HG02852 (cell line): ENCODE data around the gene JOSD2.

ENCODE experiments used
- ATAC-seq: cut with Tn5 transposase; IDR thresholded peaks from one replicate; pipeline ENCODE4 v1.9.1; 2021; ENCODE audit warnings: mild to moderate bottlenecking, moderate library complexity; ENCODE audit not compliant: unreplicated experiment

The JOSD2 gene

DNA sequence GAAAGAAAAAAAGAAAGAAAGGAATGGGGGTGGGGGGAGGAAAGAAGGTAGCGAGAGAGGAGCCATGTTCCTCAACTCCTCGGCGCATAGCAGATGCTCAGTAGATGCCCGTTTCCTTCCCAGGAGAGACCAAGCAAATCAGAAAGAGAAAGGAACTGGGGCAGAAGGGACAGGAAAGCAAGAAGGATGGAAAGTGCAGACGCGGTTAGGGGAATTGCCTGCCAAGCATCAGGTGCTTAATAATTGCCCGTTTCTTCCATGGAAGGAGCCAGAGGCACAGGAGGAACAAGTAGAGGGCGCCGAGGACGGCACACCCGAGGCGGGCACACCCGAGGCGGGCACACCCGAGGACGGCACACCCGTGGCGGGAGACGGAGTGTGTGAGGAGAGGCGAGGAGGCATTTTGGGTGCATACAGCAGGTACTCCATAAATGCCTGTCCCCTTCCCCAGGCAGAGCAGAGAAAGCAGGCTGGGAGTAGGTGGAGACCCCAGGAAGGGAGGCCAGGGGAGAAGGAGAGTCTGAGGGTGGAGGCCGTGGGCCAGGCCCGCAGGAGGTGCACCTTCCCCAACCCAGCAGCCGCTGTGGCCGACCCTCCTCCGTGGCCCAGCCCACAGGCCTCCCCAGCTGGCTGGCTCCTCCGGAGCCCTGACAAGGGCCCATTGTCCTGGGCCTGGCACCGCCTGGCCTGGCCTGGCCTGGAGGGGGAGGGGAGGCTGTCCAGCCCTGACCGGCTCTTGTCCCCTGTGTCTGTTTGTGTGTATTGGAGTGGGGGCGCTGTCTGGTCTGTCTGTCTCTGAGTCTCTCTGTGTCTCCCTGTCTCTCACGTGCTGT, 14.6 kb downstream of the JOSD2 start:
- ATAC-seq: no peak

DNA sequence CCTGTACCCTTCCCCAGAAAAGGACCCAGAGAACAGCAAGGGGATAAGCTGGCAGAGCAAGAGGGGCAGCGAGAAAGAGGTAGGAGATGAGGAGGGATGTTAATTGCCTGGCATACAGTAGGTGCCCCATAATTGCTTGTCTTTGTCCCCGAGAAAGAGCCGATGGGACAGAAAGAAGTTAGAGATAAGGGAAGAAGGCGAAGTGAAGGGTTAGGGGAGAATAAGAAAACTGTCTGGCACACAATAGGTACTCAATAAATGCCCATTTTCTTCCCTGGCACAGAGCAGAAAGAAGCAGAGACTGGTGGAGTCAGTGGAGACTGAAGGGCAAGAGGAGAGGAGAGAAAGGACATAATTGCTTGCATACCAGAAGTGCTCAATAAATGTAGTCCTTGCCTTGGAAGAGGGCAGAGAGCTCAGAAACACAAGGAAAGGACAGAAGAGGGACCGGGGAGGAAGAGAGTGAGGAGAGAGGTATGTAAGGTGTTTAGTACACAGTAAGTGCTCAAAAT, 15.9 kb downstream of the JOSD2 start:
- ATAC-seq: no peak

DNA sequence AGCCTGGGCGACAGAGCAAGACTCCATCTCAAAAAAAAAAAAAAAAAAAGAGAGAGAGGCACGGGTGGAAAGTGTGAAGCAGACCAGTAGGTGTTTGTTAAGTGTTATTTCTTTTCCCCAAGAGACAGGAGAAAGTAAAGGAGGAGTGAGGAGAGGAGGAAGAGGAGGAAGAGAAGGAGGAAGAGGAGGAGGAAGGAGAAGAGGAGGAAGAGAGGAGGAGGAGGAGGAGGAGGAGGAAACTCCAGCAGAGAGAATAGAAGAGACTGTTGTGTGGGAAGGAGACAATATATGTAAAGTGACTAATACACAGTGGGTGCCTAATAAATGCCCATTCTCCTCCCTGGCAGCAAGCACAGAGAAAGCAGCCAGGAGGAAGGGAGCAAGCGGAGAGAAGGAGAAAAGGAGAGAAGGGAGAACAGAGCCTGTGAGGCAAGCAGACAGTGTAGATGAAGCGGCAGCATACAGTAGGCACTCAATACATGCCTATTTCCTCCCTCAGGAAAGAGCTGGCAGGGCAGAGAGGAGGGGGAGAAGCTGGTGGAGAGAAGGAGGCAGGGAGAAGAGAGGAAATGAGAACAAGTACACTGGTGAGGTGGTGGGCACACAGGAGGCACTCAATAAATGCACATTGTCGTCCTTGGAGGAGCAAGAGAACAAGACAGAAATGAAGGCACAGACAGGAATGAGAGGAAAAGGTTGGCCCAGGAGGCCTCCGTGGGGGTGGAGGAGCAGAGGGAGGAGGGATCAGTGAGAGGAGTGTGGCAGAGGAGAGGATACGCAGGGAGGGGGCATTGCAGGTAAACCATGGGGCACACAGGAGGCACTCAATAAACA, 16.6 kb downstream of the JOSD2 start:
- ATAC-seq: no peak

GRCh38 chr19:50493171-50493570, 17.8 kb downstream of the JOSD2 start:
- no peak for ATAC-seq

DNA sequence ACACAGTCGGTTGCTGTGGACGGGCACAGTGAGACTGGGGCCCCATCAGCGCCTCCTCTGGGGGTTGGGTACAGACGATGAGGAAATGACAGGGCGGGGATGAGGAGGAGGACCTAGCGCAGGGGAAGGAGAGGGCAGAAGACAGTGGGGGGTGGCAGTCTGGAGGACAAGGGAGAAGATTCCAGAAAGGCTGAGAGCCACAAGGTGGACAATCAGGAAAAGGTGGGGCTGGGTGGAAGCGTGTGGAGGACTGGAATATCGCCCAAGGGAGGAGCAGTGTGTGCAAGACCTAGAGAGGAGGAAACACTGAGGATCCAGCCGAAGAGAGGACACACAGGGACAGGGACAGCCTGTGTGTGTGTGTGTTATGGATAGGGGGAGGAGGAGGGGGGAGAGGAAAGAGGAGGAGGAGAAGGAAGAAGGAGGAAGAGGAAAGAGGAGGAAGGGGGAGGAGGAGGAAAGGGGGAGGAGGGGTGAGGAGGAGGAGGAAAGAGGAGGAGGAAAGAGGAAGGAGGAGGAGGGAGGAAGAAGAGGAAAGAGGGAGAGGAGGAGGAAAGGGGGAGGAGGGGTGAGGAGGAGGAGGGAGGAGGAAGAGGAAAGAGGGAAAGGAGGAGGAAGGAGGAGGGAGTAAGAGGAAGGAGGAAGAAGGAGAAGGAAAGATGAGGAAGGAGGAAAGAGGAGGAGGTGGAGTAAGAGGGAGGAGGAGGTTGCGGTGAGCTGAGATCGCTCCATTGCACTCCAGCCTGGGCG, 18.5 kb downstream of the JOSD2 start:
- no peak for ATAC-seq

GRCh38 chr19:50490991-50491472, 20.0 kb downstream of the JOSD2 start:
- ATAC-seq: no peak

DNA sequence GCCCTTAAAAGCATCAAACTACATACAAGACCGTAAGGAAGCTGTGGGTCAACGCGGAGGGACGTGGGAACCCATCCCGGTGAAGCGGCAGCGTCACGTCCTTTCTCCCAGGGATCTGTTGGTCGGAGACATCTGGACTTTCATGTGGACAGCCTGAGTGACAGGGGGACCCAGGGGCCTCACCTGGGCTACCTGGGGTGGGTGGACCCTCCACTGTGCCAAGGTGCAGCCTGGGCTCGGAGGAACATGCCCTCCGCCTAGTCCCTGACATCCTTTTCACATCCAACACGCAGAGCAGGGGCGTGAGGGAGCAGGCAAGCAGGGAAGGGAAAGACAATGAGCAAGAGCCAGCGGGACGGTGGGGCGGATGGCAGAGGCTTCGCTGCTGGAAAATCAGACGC, 20.6 kb downstream of the JOSD2 start:
- ATAC-seq: no peak

DNA sequence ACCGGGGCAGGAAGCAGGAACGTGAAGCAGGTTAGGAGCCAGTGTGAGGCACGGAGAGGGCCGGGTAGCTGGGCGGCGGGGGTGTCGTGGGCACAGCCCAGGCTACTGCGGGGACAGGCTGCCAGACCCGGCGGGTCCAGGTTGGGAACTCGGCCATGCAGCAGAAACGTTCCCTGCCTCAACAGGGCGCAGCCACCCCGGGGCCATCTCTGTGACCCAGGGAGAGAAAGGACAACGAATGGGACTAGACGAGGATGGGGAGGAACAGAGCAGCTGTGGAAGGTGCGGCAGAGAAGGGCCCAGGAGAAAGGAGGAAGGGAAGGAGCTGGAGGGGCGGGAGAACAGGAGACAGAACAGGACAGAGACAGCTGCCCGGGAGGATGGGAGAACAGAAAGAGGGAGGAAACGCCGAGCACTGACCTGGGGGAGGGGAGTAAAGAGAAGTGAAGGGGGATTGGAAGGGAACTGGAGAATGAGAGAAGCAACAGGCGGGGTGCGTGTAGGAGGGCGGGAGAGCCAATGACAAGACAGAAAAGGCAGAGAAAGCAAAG, 21.5 kb downstream of the JOSD2 start:
- no peak for ATAC-seq

DNA sequence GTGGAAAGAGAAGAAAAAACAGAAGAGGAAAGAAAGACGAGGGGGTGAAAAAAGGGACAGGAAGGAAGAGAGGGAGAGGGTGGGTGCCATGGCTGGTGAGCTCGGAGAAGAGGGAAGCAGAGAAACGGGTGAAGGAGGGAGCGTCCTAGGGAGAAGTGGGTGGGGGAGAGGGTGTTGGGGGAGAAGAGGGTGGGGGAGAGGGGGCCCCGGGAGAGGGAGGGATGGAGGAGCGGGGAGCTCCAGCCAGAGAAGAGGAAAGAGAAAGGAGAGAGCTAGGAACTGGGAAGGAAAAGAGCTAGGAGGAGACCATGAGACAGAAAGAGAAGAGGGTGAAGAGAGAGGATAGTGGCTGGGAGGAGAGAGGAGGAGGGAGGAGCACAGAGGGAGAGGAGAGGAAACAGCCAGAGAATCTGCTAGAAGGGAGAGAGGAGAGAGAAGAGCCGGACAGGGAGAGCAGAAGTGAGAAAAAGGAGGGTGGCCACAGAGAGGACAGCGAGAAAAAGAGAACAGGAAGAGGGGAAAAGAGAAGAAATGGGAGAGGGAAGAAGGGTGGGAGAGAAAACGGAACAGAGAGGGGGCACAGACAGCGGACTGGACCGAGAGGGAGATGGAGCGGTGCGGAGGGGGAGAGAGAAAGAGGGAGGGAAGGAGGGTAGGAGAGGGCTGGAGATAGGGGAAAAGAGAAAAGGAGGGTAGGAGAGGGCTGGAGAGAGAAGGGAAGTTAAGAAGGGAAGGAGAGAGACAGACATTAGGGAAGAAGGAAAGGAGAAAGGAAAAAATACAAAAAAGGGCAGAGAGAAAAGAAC, 22.4 kb downstream of the JOSD2 start:
- ATAC-seq: no peak

- no peak for ATAC-seq
Measured at GRCh38 chr19:50486823-50487515, 24.0 kb downstream of the JOSD2 start.

GRCh38 chr19:50485284-50485955, 25.6 kb downstream of the JOSD2 start:
- ATAC-seq: no peak

- ATAC-seq: no peak
Measured at GRCh38 chr19:50482916-50483315, 28.1 kb downstream of the JOSD2 start.

GRCh38 chr19:50482271-50482855, 28.6 kb downstream of the JOSD2 start:
- no peak for ATAC-seq

DNA sequence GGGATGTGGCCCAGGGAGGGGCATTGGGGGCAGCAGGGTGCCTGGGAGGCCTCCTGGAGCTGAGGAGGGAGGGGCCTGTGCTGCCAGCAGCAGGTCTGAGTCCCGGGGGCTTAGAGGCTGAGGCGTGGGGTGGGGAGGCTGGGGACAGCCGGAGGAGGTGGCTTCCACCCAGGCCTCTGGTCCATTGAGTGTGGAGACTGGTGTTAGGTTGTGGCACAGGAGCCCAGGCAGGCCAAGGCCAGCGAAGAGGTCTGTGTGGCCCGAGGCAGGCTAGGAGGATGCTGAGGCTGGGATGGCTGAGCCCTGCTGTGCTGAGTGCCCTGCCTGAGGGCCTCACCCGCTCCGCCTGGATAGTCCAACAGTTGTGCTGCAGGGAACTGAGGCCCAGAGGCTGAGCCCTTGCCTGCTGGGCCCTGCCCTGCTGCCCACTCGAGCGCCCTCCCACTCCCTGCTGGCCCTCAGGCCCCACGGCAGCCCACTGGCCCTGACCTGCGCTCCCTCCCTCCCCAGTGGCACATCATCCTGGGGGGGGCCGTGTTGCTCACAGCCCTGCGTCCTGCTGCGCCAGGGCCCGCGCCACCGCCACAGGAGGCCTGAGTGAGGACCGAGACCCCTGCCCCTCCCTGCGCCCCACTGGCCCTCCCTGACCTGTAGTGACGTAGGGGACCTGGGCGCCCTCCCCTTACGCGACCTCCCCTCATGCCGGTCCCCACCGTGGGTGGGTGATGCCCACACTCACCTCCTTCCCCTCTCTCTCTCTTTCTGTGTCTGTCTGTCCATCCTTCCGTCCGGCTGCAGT, 29.4 kb downstream of the JOSD2 start:
- ATAC-seq: no peak

DNA sequence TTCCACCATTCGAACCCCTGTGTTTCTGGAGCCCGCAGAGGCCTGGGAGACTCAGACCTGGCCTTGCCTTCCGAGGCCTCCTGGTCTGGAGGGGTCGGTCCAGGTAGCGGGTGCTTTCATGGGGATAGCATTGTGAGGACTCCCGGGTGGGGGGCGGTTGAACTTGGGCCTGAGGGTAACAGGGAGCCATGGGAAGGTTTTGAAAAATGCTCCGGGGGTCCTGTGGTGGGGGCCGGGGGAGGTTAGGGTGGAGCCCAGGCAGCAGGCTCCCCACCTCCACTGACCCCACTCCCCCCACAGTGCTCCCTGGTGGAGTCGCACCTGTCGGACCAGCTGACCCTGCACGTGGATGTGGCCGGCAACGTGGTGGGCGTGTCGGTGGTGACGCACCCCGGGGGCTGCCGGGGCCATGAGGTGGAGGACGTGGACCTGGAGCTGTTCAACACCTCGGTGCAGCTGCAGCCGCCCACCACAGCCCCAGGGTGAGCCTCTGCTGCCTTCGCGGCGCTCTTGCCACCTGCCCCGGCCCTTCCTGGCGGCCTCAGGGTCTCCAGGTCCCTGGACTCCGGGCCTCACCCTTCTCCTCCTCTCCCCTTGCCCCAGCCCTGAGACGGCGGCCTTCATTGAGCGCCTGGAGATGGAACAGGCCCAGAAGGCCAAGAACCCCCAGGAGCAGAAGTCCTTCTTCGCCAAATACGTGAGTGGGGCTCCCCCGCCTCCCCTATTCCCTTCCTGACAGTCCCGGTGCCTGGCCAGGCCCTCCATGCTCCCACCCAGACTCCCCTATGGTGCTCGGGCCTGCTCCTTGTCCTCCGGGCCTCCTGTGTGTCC, 30.5 kb downstream of the JOSD2 start:
- ATAC-seq: no peak

DNA sequence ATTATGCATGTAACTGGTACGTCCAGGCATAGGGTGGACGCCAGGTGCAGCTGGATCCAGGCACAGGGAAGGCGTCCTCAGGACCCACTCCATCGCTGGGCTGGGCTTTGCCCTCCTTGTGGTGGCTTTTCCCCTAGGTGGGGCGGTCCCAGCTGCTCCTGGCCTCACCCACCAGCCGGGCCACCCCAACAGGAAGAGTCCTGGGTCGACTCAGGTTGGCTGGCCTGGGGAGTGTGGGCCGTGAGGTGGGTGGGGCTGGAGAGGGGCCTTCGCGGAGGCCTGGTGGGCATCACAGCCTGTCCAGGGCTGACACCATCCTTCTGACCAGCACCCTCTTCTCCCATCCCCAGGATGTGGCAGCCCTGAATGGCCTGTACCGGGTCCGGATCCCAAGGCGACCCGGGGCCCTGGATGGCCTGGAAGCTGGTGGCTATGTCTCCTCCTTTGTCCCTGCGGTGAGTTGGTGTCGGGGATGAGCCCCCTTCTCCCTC, 31.2 kb downstream of the JOSD2 start:
- no peak for ATAC-seq
